Spinal cord (tissue), 10 donors: Measurements from ENCODE around the gene PHLDB1. TPM values are rescaled to one million over a fixed set of nuclear protein-coding genes. Genes with fewer than 3 reads are reported as not detected.
A peak's percentile ranks its signal among the peaks of the same experiment; 100 is the strongest.
"Not testable (repeated sequence)": the region's sequence is repeated elsewhere in the genome, so short reads cannot be mapped to it uniquely, and the experiment has no call there.

Experiments
- DNase-seq, 6 donors: peaks; one replicate each; pipeline versions ENCODE4 v3.0.0 to v3.0.0-alpha.2; 2013 to 2015; ENCODE audit warnings: low spot score in 6 of 6, low read depth in 4 of 6
- H3K27ac ChIP-seq: one replicate; pipeline ENCODE4 v1.5.1; 2013; ENCODE audit warnings: low read depth, low read length, control low read depth
- H3K27me3 ChIP-seq: one replicate; pipeline ENCODE4 v1.6.1; 2013; ENCODE audit warnings: low read length; ENCODE audit not compliant: control insufficient read depth, insufficient read depth
- H3K36me3 ChIP-seq: one replicate; pipeline ENCODE4 v1.6.1; 2013; ENCODE audit warnings: low read length; ENCODE audit not compliant: control insufficient read depth, insufficient read depth
- H3K4me1 ChIP-seq: one replicate; pipeline ENCODE4 v1.6.1; 2013; ENCODE audit warnings: low read length; ENCODE audit not compliant: control insufficient read depth, insufficient read depth
- H3K4me3 ChIP-seq: one replicate; pipeline ENCODE4 v1.5.1; 2013; ENCODE audit warnings: low read depth, low read length, control low read depth
- H3K9me3 ChIP-seq: one replicate; pipeline ENCODE4 v1.6.1; 2013; ENCODE audit warnings: low read length; ENCODE audit not compliant: control insufficient read depth, insufficient read depth
- WGBS: methylation state at CpG from one replicate; pipeline ENCODE4 v1.1.5; 2013; ENCODE audit warnings: missing lambda C conversion rate; ENCODE audit not compliant: insufficient coverage; 5-methylcytosine and 5-hydroxymethylcytosine counted together
- polyA plus RNA-seq, 2 donors: library from polyadenylated mRNA; unstranded; fragments of 120-200 nt; gene quantifications; one replicate each; pipeline ENCODE4 v1.2.1, GENCODE V29; 2013; ENCODE audit not compliant: insufficient read length in 2 of 2
- total RNA-seq, 2 donors: library from RNA; depleted of rRNA in 1 of 2; stranded (reverse); fragments of 120-200 nt in 1 of 2; fragments of >200 nt in 1 of 2; gene quantifications; one replicate each; pipeline versions ENCODE4 v1.2.3 to v1.2.4, GENCODE V29; 2013 to 2014
- donor health status: healthy.

PHLDB1 gene
- total and polyA plus RNA-seq, 4 donors = 61.3 to 205 (median 115) TPM

- WGBS = 100% methylated on average over 1 of the region's 1 CpG
- no peak for DNase-seq
- no peak overlapping the region for H3K27ac ChIP-seq
- peaks cover 2% of the 10 kb centered on the region for H3K9me3 ChIP-seq
- H3K4me3 ChIP-seq = no peak overlapping the region
- H3K4me1 ChIP-seq = no peaks in the 10 kb centered on the region
- no peaks in the 10 kb centered on the region for H3K27me3 ChIP-seq
- no peaks in the 10 kb centered on the region for H3K36me3 ChIP-seq
These were observed 66.6 kb downstream of the PHLDB1 start for GRCh38 chr11:118674082-118674435.

GRCh38 chr11:118677977-118678376 is 70.6 kb downstream of the PHLDB1 start:
- Histone ChIP-seq H3K27me3 (no peaks in the 10 kb centered on the region), H3K4me3 (no peak overlapping the region), H3K36me3 (no peaks in the 10 kb centered on the region), H3K9me3 (no peaks in the 10 kb centered on the region), H3K27ac (no peak overlapping the region), H3K4me1 (peaks cover 3% of the 10 kb centered on the region)
- 96% methylated on average over 3 of the region's 6 CpGs for WGBS
- no peak for DNase-seq

DNA sequence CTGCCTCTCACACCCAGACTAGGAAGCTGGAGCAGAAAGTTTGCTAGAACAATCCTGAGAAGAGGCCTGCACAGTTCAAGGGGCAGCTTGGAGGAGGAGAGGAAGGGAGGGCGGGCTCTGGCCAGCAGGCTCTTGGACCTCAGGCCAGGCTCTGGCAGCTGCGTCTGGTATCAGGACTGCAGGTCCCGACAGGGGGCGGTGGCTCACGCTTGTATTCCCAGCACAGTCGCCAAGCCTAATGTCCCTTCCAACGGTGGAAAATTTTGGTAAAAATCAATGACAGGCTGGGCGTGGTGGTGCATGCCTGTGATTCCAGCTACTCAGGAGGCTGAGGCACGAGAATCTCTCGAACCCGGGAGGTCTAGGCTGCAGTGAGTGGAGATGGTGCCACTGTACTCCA is 71.5 kb downstream of the PHLDB1 start:
- H3K4me3 ChIP-seq, H3K27me3 ChIP-seq, H3K4me1 ChIP-seq, H3K36me3 ChIP-seq, H3K27ac ChIP-seq, H3K9me3 ChIP-seq, DNase-seq: not testable (repeated sequence)
- 42% methylated on average over 8 of the region's 11 CpGs for WGBS

DNA sequence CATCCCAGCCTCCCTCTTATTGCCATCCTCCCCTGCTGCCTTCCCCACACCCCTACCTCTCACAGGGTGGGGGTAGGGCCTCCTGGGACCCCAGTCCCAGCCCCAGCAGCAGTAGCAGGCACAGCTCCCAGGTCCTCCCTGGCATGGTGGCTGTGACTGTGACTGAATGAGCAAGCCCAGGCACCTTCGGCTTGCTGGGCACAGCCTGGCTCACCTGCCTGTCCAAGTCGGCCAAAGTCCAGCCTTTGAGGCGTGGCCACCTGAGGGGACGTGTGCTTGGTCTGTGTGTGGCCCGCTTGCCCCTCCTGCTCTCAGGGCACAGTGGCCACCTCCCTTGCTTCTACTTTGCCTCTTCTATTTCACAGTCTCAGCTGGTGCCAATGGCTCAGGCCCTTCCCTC is 72.1 kb downstream of the PHLDB1 start, which contains the start of gene TREH:
Gene TREH, minus strand, starts transcription at position 168 of the 400 bp plus-strand sequence. Its CDS starts 23 bp downstream, at position 145.
- Histone ChIP-seq H3K36me3 (no peaks in the 10 kb centered on the region), H3K4me1 (peaks cover 3% of the 10 kb centered on the region), H3K9me3 (no peaks in the 10 kb centered on the region), H3K27ac (no peak within 1 kb of the TSS), H3K27me3 (no peaks in the 10 kb centered on the region), H3K4me3 (no peak within 1 kb of the TSS)
- no peak for DNase-seq
- 95% methylated on average over 5 of the region's 5 CpGs for WGBS

DNA sequence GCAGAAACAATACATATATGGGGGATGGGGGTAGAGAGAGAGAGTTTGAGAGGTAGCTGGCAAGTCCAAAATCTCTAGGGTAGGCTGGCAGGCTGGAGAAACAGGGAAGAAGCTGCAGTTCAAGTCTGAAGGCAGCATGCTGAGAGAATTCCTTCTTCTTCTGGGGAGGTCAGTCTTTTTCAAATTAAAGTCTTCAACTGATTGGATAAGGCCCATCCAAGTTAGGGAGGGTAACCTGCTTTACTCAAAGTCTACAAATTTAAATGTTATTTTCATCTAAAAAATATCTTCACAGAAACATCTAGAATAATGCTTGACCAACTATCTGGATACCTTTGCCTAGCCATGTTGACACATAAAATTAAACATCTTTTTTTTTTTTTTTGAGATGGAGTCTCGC is 75.0 kb downstream of the PHLDB1 start:
- Histone ChIP-seq H3K27me3 (no peaks in the 10 kb centered on the region), H3K4me3 (no peak overlapping the region), H3K27ac (no peak overlapping the region), H3K36me3 (no peaks in the 10 kb centered on the region), H3K4me1 (peaks cover 3% of the 10 kb centered on the region), H3K9me3 (no peaks in the 10 kb centered on the region)
- no peak for DNase-seq
- WGBS = no CpG with 5 or more reads among the region's 1 CpG

DNA sequence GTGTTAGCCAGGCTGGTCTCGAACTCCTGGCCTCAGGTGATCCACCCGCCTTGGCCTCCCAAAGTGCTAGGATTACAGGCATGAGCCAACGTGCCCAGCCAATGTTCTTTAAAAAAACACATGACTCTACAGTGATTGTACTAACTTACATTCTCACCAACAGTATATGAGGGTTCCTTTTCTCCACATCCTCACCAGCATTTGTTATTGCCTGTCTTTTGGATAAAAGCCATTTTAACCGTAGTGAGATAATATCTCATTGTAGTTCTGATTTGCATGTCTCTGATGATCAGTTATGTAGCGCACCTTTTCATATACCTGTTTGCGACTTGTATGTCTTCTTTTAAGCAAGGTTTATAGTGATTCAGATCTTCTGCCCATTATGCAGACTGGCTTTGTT is 75.5 kb downstream of the PHLDB1 start:
- not testable (repeated sequence) for H3K4me3 ChIP-seq, DNase-seq, H3K9me3 ChIP-seq, H3K36me3 ChIP-seq, H3K27ac ChIP-seq, H3K27me3 ChIP-seq, H3K4me1 ChIP-seq
- WGBS = 100% methylated on average over 2 of the region's 6 CpGs

DNA sequence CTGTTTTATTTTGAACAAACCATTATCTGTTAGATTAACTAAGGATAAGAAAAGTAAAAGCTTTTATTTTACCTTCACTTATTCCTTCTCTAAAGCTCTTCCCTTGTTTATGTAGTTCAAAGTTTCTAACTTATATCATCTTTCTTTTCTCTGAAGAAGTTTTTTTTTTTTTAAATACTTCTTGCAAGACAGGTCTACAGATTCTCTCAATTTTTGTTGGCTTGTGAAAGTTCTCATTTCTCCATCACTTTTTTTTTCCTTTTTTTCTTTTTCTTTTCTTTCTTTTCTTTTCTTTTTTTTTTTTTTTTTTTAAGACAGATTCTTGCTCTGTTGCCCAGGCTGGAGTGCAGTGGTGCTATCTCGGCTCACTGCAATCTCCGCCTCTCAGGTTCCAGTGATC is 76.8 kb downstream of the PHLDB1 start:
- no peaks in the 10 kb centered on the region for H3K36me3 ChIP-seq
- H3K27ac ChIP-seq = no peak overlapping the region
- H3K27me3 ChIP-seq = no peaks in the 10 kb centered on the region
- DNase-seq = no peak
- H3K4me3 ChIP-seq = no peak overlapping the region
- WGBS = no CpG with 5 or more reads among the region's 2 CpGs
- peaks cover 5% of the 10 kb centered on the region for H3K4me1 ChIP-seq
- no peaks in the 10 kb centered on the region for H3K9me3 ChIP-seq

GRCh38 chr11:118687906-118688305 is 80.5 kb downstream of the PHLDB1 start:
- 85% methylated on average over 5 of the region's 5 CpGs for WGBS
- no peak overlapping the region for H3K27ac ChIP-seq

GRCh38 chr11:118688339-118688738 is 80.9 kb downstream of the PHLDB1 start:
- not testable (repeated sequence) for H3K36me3 ChIP-seq, H3K27me3 ChIP-seq, H3K9me3 ChIP-seq, DNase-seq, H3K4me3 ChIP-seq, H3K27ac ChIP-seq
- WGBS = 24% methylated on average over 5 of the region's 10 CpGs
- peaks cover 15% of the 10 kb centered on the region for H3K4me1 ChIP-seq

More at GRCh38 chr11:118687906-118688305, 80.5 kb downstream of the PHLDB1 start:
- no peaks in the 10 kb centered on the region for H3K36me3 ChIP-seq
- H3K27me3 ChIP-seq = no peaks in the 10 kb centered on the region
- DNase-seq = no peak
- H3K9me3 ChIP-seq = no peaks in the 10 kb centered on the region
- H3K4me3 ChIP-seq = no peak overlapping the region
- H3K4me1 ChIP-seq = peaks cover 15% of the 10 kb centered on the region

DNA sequence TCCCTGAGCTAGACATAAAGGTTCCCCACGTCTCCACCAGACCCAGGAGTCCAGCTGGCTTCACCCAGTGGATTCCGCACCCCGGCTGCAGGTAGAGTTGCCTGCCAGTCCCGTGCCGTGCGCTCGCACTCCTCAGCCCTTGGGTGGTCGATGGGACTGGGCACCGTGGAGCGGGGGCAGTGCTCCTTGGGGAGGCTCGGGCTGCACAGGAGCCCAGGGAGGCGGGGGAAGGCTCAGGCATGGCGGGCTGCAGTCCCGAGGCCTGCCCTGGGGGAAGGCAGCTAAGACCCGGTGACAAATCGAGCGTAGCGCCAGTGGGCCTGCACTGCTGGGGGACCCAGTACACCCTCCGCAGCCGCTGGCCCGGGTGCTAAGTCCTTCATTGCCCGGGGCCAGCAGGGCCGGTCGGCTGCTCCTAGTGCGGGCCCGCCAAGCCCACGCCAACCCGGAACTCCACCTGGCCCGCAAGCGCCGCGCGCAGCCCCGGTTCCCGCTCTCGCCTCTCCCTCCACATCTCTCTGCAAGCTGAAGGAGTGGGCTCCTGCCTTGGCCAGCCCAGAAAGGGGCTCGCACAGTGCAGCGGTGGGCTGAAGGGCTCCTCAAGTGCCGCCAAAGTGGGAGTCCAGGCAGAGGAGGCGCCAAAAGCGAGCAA is 81.6 kb downstream of the PHLDB1 start:
- peak overlapping the region; percentile 25 for H3K27ac ChIP-seq
- H3K9me3 ChIP-seq = no peaks in the 10 kb centered on the region
- no peaks in the 10 kb centered on the region for H3K27me3 ChIP-seq
- H3K4me1 ChIP-seq = peaks cover 15% of the 10 kb centered on the region
- no peaks in the 10 kb centered on the region for H3K36me3 ChIP-seq
- no peak for DNase-seq
- whole genome bisulfite sequencing = 52% methylated on average over 41 of the region's 41 CpGs
- H3K4me3 ChIP-seq = no peak overlapping the region
